Spleen (tissue), 11 donors: ENCODE data around the gene TLCD3A. TPM values are rescaled to one million over a fixed set of nuclear protein-coding genes. Genes with fewer than 3 reads are reported as not detected.
"Not testable (repeated sequence)": the region's sequence is repeated elsewhere in the genome, so short reads cannot be mapped to it uniquely, and the experiment has no call there.

Experiments
- DNase-seq: peaks from one replicate; pipeline ENCODE4 v3.0.0-alpha.2; 2020
- H3K27ac ChIP-seq, 8 donors: fragments of 200-600 bp; sonication (generic) in 7 of 8; 1 replicate in 4 of 8; 2 replicates in 4 of 8; pipeline versions ENCODE4 v1.5.0 to v1.8.0; 2016 to 2021; ENCODE audit warnings: inconsistent platforms in 4 of 8, mild to moderate bottlenecking in 4 of 8, moderate library complexity in 1 of 8
- H3K27me3 ChIP-seq, 7 donors: fragments of 200-600 bp; sonication (generic) in 6 of 7; replicated peaks in 1 of 7; 1 replicate in 4 of 7; 2 replicates in 3 of 7; pipeline versions ENCODE4 v1.5.0 to v1.8.0; 2016 to 2021; ENCODE audit warnings: inconsistent platforms in 3 of 7, mild to moderate bottlenecking in 1 of 7
- H3K36me3 ChIP-seq, 6 donors: fragments of 200-600 bp; sonication (generic) in 5 of 6; 1 replicate in 4 of 6; 2 replicates in 2 of 6; pipeline versions ENCODE4 v1.5.0 to v1.8.0; 2016 to 2021; ENCODE audit warnings: inconsistent platforms in 2 of 6
- H3K4me1 ChIP-seq, 6 donors: fragments of 200-600 bp; sonication (generic) in 5 of 6; 1 replicate in 3 of 6; 2 replicates in 3 of 6; pipeline versions ENCODE4 v1.5.0 to v1.8.0; 2016 to 2021; ENCODE audit warnings: inconsistent platforms in 3 of 6
- H3K4me3 ChIP-seq, 8 donors: fragments of 200-600 bp; sonication (generic) in 7 of 8; 1 replicate in 4 of 8; 2 replicates in 4 of 8; pipeline versions ENCODE4 v1.5.0 to v1.8.0; 2016 to 2021; ENCODE audit warnings: inconsistent platforms in 4 of 8, mild to moderate bottlenecking in 4 of 8, moderate library complexity in 2 of 8
- H3K9me3 ChIP-seq, 8 donors: fragments of 200-600 bp; sonication (generic) in 7 of 8; 1 replicate in 4 of 8; 2 replicates in 4 of 8; pipeline versions ENCODE4 v1.5.0 to v1.8.0; 2016 to 2021; ENCODE audit warnings: inconsistent platforms in 4 of 8
- POLR2A ChIP-seq, 3 donors: fragments of 450-650 bp; IDR thresholded peaks; one replicate each; pipeline ENCODE4 v1.5.1; 2017; ENCODE audit warnings: antibody characterized with exemption in 3 of 3, mild to moderate bottlenecking in 1 of 3
- POLR2AphosphoS5 ChIP-seq, 3 donors: sonication (generic); formaldehyde crosslinking; IDR thresholded peaks; one replicate each; pipeline ENCODE4 v1.5.1; 2017; ENCODE audit warnings: antibody characterized with exemption in 3 of 3
- WGBS, 5 donors: extraction: QIAGEN DNeasy Blood & Tissue Kit in 3 of 5; methylation state at CpG; one replicate each; pipeline versions ENCODE4 v1.1.5 to v1.1.7; 2013 to 2018; 5-methylcytosine and 5-hydroxymethylcytosine counted together
- intact Hi-C: fragments of 100-400 bp; cut with DNase I; formaldehyde crosslinking; loops from one replicate; pipeline ENCODE4 v1.15.0; 2023; ENCODE audit warnings: low total_unique reads
- polyA plus RNA-seq, 3 donors: library from polyadenylated mRNA; stranded (reverse); fragments of 200-250 nt; gene quantifications; one replicate each; pipeline ENCODE4 v1.2.1, GENCODE V29; 2013
- total RNA-seq, 7 donors: library from RNA; depleted of rRNA in 3 of 7; stranded (reverse); fragments of >200 nt in 3 of 7; fragmentation: NEBNext Ultra II Directional in 4 of 7; extraction: Animal tissue kit (Norgen Biotek cat#: 25700) in 4 of 7; gene quantifications; one replicate each; pipeline versions ENCODE4 v1.1.0 to v1.2.1, GENCODE V29; 2016 to 2021
- TF ChIP-seq, protein P1 (sequence below), 11 experiments: fragments of 200-600 bp in 7 of 11; fragments of 450-650 bp in 4 of 11; sonication (generic) in 4 of 11; IDR thresholded peaks in 8 of 11; conservative IDR thresholded peaks in 3 of 11; 1 replicate in 7 of 11; 2 replicates in 4 of 11; pipeline versions ENCODE4 v1.4.0 to v1.8.0; 2016 to 2021; ENCODE audit warnings: antibody characterized with exemption in 11 of 11, inconsistent platforms in 4 of 11, mild to moderate bottlenecking in 1 of 11
- donor health status: healthy with polysubstance abuse.
- donor health status: DM: no; HTN: no; CAD: no; lungs with moderate emphysema.
- donor health status: DM: no; HTN: no; CAD: no.
- donor health status: Bipolar disorder and iron deficiency.
- donor health status: healthy.
- donor health status: DM: no; HTN: no; CAD: no.
- donor health status: DM: yes; HTN: yes; CAD: no.

TLCD3A gene
- total and polyA plus RNA-seq, 10 donors = 0.96 to 5.8 (median 4.0) TPM

DNA sequence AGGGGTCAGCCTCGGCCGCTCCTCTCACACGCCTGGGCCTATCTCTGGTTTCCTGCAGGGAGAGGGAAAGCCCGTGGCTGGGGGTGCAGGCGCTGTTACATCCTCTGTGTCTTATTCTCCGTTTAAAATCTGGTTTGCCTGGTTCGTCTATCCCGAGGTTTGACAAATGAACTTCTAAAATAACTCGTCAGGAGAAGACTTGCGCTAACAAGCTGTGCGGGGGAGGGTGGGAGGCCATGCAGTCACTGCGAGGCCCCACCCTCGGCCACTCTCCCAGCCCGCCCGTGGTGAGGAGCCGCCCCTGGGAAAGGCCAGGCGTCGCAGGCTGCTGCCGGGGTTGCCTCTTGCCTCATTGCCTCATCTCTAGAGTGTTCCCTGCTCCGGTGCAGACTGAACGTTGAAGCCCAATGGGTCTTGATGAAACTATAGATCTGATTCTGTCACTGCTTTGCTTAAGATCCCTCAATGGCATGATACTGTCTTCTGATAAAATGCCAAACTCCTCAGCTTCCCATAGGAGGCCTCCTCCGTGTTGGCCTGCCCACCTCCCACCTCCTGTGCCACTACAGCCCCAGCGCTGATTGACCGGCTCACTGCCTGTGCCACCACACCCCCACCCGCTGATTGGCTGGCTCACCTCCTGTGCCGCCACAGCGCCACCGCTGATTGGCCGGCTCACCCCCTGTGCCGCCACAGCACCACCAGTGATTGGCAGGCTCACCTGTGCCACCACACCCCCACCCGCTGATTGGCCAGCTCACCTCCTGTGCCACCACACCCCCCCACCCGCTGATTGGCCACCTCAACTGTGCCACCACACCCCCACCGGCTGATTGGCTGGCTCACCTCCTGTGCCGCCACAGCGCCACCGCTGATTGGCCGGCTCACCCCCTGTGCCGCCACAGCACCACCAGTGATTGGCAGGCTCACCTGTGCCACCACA, 57.8 kb downstream of the TLCD3A start:
- H3K27ac ChIP-seq, H3K27me3 ChIP-seq, H3K4me3 ChIP-seq, intact Hi-C loops, H3K9me3 ChIP-seq: not testable (repeated sequence)
- WGBS, 5 donors = 74 to 93% (median 87%) methylated on average over 28 to 38 of the region's 38 CpGs
- Histone ChIP-seq H3K36me3 (peaks cover 0 to 82% (median 51%) of the 10 kb centered on the region in 6 donors), H3K4me1 (peaks cover 0 to 23% (median 8%) of the 10 kb centered on the region in 6 donors)
- peak; percentile 57 for DNase-seq
- TF ChIP-seq POLR2AphosphoS5 (IDR thresholded peaks at IDR 0.05) = peak in 2 of 3 donors; percentile 37 to 45

DNA sequence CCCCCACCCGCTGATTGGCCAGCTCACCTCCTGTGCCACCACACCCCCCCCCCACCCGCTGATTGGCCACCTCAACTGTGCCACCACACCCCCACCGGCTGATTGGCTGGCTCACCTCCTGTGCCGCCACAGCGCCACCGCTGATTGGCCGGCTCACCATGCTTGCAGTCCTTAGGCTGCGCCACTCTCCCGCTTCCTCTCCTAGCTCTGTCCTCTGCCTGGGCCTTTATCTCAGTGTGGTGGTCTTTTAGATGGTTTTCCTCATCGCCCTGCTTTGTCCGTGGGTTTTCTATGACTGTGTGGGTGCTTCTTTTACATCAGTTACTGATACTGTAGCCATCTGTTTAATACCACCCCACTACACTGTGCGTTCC, 58.5 kb downstream of the TLCD3A start:
- H3K27ac ChIP-seq, DNase-seq: not testable (repeated sequence)

DNA sequence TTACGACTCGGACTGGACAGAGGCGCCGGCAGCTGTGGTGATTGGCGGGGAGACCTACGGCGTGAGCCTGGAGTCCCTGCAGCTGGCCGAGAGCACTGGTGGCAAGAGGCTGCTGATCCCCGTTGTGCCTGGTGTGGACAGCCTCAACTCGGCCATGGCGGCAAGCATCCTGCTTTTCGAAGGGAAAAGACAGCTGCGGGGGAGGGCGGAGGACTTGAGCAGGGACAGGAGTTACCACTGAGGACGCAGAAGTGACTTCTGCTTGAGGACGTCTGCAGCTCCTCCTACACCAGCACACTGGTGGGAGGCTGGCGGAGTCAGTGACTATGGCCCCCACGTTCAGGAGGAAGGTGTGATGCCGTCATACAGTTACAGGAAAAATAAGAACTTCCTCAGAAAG, 59.4 kb downstream of the TLCD3A start:
- Histone ChIP-seq H3K27ac (peak overlapping the region in 1 of 8 donors; percentile 28), H3K4me3 (no peak overlapping the region), H3K27me3 (no peaks in the 10 kb centered on the region), H3K9me3 (no peaks in the 10 kb centered on the region), H3K36me3 (peaks cover 0 to 67% (median 51%) of the 10 kb centered on the region in 6 donors), H3K4me1 (peaks cover 0 to 18% (median 13%) of the 10 kb centered on the region in 6 donors)
- 76 to 95% (median 84%) methylated on average over 17 to 19 of the region's 19 CpGs for WGBS, 5 donors
- TF ChIP-seq POLR2A (IDR thresholded peaks at IDR 0.05) (no peak), POLR2AphosphoS5 (IDR thresholded peaks at IDR 0.05) (no peak)
- TF ChIP-seq, protein P1, sequence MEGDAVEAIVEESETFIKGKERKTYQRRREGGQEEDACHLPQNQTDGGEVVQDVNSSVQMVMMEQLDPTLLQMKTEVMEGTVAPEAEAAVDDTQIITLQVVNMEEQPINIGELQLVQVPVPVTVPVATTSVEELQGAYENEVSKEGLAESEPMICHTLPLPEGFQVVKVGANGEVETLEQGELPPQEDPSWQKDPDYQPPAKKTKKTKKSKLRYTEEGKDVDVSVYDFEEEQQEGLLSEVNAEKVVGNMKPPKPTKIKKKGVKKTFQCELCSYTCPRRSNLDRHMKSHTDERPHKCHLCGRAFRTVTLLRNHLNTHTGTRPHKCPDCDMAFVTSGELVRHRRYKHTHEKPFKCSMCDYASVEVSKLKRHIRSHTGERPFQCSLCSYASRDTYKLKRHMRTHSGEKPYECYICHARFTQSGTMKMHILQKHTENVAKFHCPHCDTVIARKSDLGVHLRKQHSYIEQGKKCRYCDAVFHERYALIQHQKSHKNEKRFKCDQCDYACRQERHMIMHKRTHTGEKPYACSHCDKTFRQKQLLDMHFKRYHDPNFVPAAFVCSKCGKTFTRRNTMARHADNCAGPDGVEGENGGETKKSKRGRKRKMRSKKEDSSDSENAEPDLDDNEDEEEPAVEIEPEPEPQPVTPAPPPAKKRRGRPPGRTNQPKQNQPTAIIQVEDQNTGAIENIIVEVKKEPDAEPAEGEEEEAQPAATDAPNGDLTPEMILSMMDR (IDR thresholded peaks at IDR 0.05 in 8 of 11, conservative IDR thresholded peaks at IDR 0.05 in 3 of 11) = no peak
- intact Hi-C loops = no loop called here
- DNase-seq = peak; percentile 74

More for the DNA sequence above, 58.5 kb downstream of the TLCD3A start:
- H3K9me3 ChIP-seq, intact Hi-C loops, H3K4me3 ChIP-seq, H3K27me3 ChIP-seq: not testable (repeated sequence)
- peaks cover 0 to 76% (median 51%) of the 10 kb centered on the region in 6 donors for H3K36me3 ChIP-seq
- peaks cover 0 to 21% (median 11%) of the 10 kb centered on the region in 6 donors for H3K4me1 ChIP-seq
- 77 to 99% (median 85%) methylated on average over 10 to 11 of the region's 12 CpGs for WGBS, 5 donors

DNA sequence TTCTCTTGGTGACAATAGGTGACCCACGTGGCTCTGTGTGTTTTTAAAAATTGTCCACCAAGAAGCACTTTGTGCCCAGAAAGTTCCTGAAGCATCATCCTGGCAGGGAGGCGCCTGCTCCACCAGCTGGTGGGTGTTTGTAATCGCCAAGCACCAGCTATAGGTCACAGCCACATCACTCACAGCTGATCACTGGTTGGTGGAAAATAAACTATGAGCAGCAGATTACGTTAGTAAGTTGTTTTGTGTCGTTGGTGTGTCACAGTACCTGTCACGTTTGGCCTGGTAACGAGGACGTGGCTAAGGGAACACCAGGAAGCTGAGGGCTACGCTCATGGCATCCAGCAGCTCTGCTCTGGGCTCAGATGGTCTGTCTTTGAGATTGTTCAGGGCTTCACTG, 59.9 kb downstream of the TLCD3A start:
- intact Hi-C loops = no loop called here
- DNase-seq = peak; percentile 17

More for the DNA sequence above, 59.9 kb downstream of the TLCD3A start:
- Histone ChIP-seq H3K9me3 (no peaks in the 10 kb centered on the region), H3K4me3 (no peak overlapping the region), H3K4me1 (peaks cover 0 to 20% (median 15%) of the 10 kb centered on the region in 6 donors), H3K36me3 (peaks cover 0 to 62% (median 51%) of the 10 kb centered on the region in 6 donors), H3K27me3 (no peaks in the 10 kb centered on the region), H3K27ac (peak overlapping the region in 1 of 8 donors; percentile 28)
- 85 to 88% (median 87%) methylated on average over 9 of the region's 9 CpGs for WGBS, 5 donors
- TF ChIP-seq, protein P1 (IDR thresholded peaks at IDR 0.05 in 8 of 11, conservative IDR thresholded peaks at IDR 0.05 in 3 of 11) = no peak
- TF ChIP-seq POLR2AphosphoS5 (IDR thresholded peaks at IDR 0.05) = no peak
- no peak for TF ChIP-seq POLR2A (IDR thresholded peaks at IDR 0.05)

Other genes starting within 250 kb of the TLCD3A start
- gene VPS53, start 17.8 kb upstream of the TLCD3A start, total RNA-seq = 10 to 100 TPM; 41.7 to 82.2 (median 57.1) TPM
- 1 to 10 TPM; 3.5 to 8.1 (median 5.2) TPM for gene VPS53, start 17.8 kb upstream of the TLCD3A start, polyA plus RNA-seq
- gene GEMIN4, start 19.7 kb downstream of the TLCD3A start, total RNA-seq = 10 to 100 TPM; 17.3 to 24.9 (median 19.9) TPM
- 10 to 100 TPM in 1 of 3 donors, 1 to 10 TPM in 2; 5.7 to 11.4 (median 8.9) TPM for gene GEMIN4, start 19.7 kb downstream of the TLCD3A start, polyA plus RNA-seq
- gene GLOD4, start 49.7 kb downstream of the TLCD3A start, total RNA-seq = 10 to 100 TPM; 38.6 to 69.7 (median 54.4) TPM
- 10 to 100 TPM; 41.9 to 54.6 (median 43.3) TPM for gene GLOD4, start 49.7 kb downstream of the TLCD3A start, polyA plus RNA-seq
- 10 to 100 TPM; 14.0 to 23.1 (median 17.5) TPM for gene MRM3, start 49.8 kb downstream of the TLCD3A start, total RNA-seq
- gene MRM3, start 49.8 kb downstream of the TLCD3A start, polyA plus RNA-seq = 10 to 100 TPM; 13.5 to 16.9 (median 15.1) TPM
- gene NXN, start 247.2 kb downstream of the TLCD3A start, total RNA-seq = 10 to 100 TPM in 5 of 7 donors, 1 to 10 TPM in 2; 7.2 to 21.4 (median 14.1) TPM
- 1 to 10 TPM; 3.9 to 6.6 (median 5.8) TPM for gene NXN, start 247.2 kb downstream of the TLCD3A start, polyA plus RNA-seq